ENCODE measurements around the gene ASB9. TPM values are rescaled to one million over a fixed set of nuclear protein-coding genes. Genes with fewer than 3 reads are reported as not detected.
A peak's percentile ranks its signal among the peaks of the same experiment; 100 is the strongest.

ASB9 gene
- total RNA-seq, 2 donors from 2014 or later: 0.20 to 0.46 TPM

GRCh38 chrX:15301924-15302323 is 32.0 kb upstream of the ASB9 start:
- no peak overlapping the region for H3K9ac ChIP-seq (ENCODE audit: extremely low read depth, low read length, poor library complexity, severe bottlenecking)
- Mint-ChIP-seq H3K4me1 (no peaks in the 10 kb centered on the region), H3K9me3 (no peaks in the 10 kb centered on the region), H3K27me3 (ENCODE audit: insufficient read depth) (no peaks in the 10 kb centered on the region), H3K27ac (no peak overlapping the region), H3K36me3 (ENCODE audit: low read depth) (no peaks in the 10 kb centered on the region), H3K4me3 (no peak overlapping the region)
- H3K27me3 ChIP-seq (ENCODE audit: control insufficient read depth, insufficient read depth, low read length, poor library complexity, severe bottlenecking): no peaks in the 10 kb centered on the region
- no peak for TF ChIP-seq CTCF (conservative IDR thresholded peaks at IDR 0.05)
- no peaks in the 10 kb centered on the region for H3K4me1 ChIP-seq (ENCODE audit: control insufficient read depth, insufficient read depth, low read length)
- no peak overlapping the region for H3K4me3 ChIP-seq (ENCODE audit: low read length)
- no peak overlapping the region for H3K27ac ChIP-seq (ENCODE audit: low read depth, low read length)
- DNase-seq: peak; percentile 46
- no peaks in the 10 kb centered on the region for H3K9me3 ChIP-seq (ENCODE audit: control insufficient read depth, low read length)
- no peaks in the 10 kb centered on the region for H3K36me3 ChIP-seq (ENCODE audit: control insufficient read depth, insufficient read depth, low read length)
- WGBS, 2 experiments (ENCODE audit: insufficient coverage in 1 of 2, insufficient read length in 1 of 2): 85% methylated on average over 4 of the region's 4 CpGs; no CpG with 5 or more reads in 1 of the 2 experiments

- Histone ChIP-seq H3K27me3 (ENCODE audit: control insufficient read depth, insufficient read depth, low read length, poor library complexity, severe bottlenecking) (no peaks in the 10 kb centered on the region), H3K4me3 (ENCODE audit: low read length) (no peak overlapping the region), H3K36me3 (ENCODE audit: control insufficient read depth, insufficient read depth, low read length) (no peaks in the 10 kb centered on the region), H3K9me3 (ENCODE audit: control insufficient read depth, low read length) (no peaks in the 10 kb centered on the region), H3K27ac (ENCODE audit: low read depth, low read length) (no peak overlapping the region), H3K9ac (ENCODE audit: extremely low read depth, low read length, poor library complexity, severe bottlenecking) (no peak overlapping the region), H3K4me1 (ENCODE audit: control insufficient read depth, insufficient read depth, low read length) (no peaks in the 10 kb centered on the region)
- no peaks in the 10 kb centered on the region for H3K27me3 Mint-ChIP-seq (ENCODE audit: insufficient read depth)
- no peak for DNase-seq
- no peaks in the 10 kb centered on the region for H3K36me3 Mint-ChIP-seq (ENCODE audit: low read depth)
- 61 to 77% methylated on average over 2 of the region's 4 CpGs for WGBS, 2 experiments (ENCODE audit: insufficient coverage in 1 of 2, insufficient read length in 1 of 2)
- H3K4me1 Mint-ChIP-seq: no peaks in the 10 kb centered on the region
- no peak overlapping the region for H3K27ac Mint-ChIP-seq
- H3K9me3 Mint-ChIP-seq: no peaks in the 10 kb centered on the region
- no peak overlapping the region for H3K4me3 Mint-ChIP-seq
- peak; percentile 75 for TF ChIP-seq CTCF (conservative IDR thresholded peaks at IDR 0.05)
Measured at GRCh38 chrX:15299941-15300851, 30.3 kb upstream of the ASB9 start.

GRCh38 chrX:15298780-15299179 is 28.9 kb upstream of the ASB9 start:
- no peak overlapping the region for H3K27ac ChIP-seq (ENCODE audit: low read depth, low read length)
- DNase-seq: no peak

More at GRCh38 chrX:15298780-15299179, 28.9 kb upstream of the ASB9 start:
- Histone ChIP-seq H3K36me3 (ENCODE audit: control insufficient read depth, insufficient read depth, low read length) (no peaks in the 10 kb centered on the region), H3K27me3 (ENCODE audit: control insufficient read depth, insufficient read depth, low read length, poor library complexity, severe bottlenecking) (no peaks in the 10 kb centered on the region), H3K9me3 (ENCODE audit: control insufficient read depth, low read length) (no peaks in the 10 kb centered on the region), H3K4me1 (ENCODE audit: control insufficient read depth, insufficient read depth, low read length) (no peaks in the 10 kb centered on the region), H3K9ac (ENCODE audit: extremely low read depth, low read length, poor library complexity, severe bottlenecking) (no peak overlapping the region), H3K4me3 (ENCODE audit: low read length) (no peak overlapping the region)
- Mint-ChIP-seq H3K27me3 (ENCODE audit: insufficient read depth) (no peaks in the 10 kb centered on the region), H3K36me3 (ENCODE audit: low read depth) (no peaks in the 10 kb centered on the region), H3K4me1 (no peaks in the 10 kb centered on the region), H3K9me3 (no peaks in the 10 kb centered on the region), H3K27ac (no peak overlapping the region), H3K4me3 (no peak overlapping the region)
- 85 to 100% methylated on average over 1 to 2 of the region's 3 CpGs for WGBS, 2 experiments (ENCODE audit: insufficient coverage in 1 of 2, insufficient read length in 1 of 2)
- TF ChIP-seq CTCF (conservative IDR thresholded peaks at IDR 0.05): no peak
